GM12878 (cell line): ENCODE measurements around the gene FCGR3A. TPM values are rescaled to one million over a fixed set of nuclear protein-coding genes. Genes with fewer than 3 reads are reported as not detected.
"Not testable (repeated sequence)": the region's sequence is repeated elsewhere in the genome, so short reads cannot be mapped to it uniquely, and the experiment has no call there.

ENCODE experiments used
- ATAC-seq: fragments of 200-7000 bp; cut with Tn5 transposase; 3 replicates; pipeline ENCODE4 v1.9.1; 2020; ENCODE audit warnings: mild to moderate bottlenecking, moderate library complexity
- BruUV-seq: library from RNA; stranded (reverse); fragments of 400-500 nt; replicated peaks from 2 replicates; lab custom pipeline; 2021; lab: Mats Ljungman, UMichigan
- CTCF ChIA-PET: fragments of 300-600 bp; sonication (Branson Sonifier 250); formaldehyde crosslinking; extraction: SDS; loops from one replicate; lab custom pipeline; 2021; ENCODE audit warnings: inconsistent platforms; lab: Yijun Ruan, JAX
- POLR2A ChIA-PET: fragments of 350-600 bp; formaldehyde crosslinking; extraction: SDS; loops from one replicate; lab custom pipeline; 2021; ENCODE audit warnings: inconsistent platforms; lab: Charles Lee
- RAD21 ChIA-PET: fragments of 300-600 bp; sonication (Branson Sonifier 250); formaldehyde crosslinking; loops from one replicate; lab custom pipeline; 2023; ENCODE audit warnings: antibody characterized with exemption; ENCODE audit not compliant: unreplicated experiment; lab: Charles Lee
- SMC1A ChIA-PET: fragments of 300-600 bp; sonication (Branson Sonifier 250); formaldehyde crosslinking; loops from one replicate; lab custom pipeline; 2023; ENCODE audit not compliant: unreplicated experiment, uncharacterized antibody; lab: Charles Lee
- DNase-seq: peaks from one replicate; pipeline ENCODE4 v3.0.0-alpha.2; 2011; ENCODE audit warnings: low read depth, low spot score
- FAIRE-seq: peaks from 3 replicates; lab custom pipeline; 2011; peaks lifted over from hg19 to GRCh38; lab: Jason Lieb, UNC
- H2AFZ ChIP-seq: 2 replicates; pipeline ENCODE4 v1.6.0; 2011; ENCODE audit warnings: low read depth, low read length, control low read depth; ENCODE audit not compliant: control insufficient read depth
- H3K27ac ChIP-seq: 2 replicates; pipeline ENCODE4 v1.5.1; 2011; ENCODE audit warnings: control low read depth; ENCODE audit not compliant: control insufficient read depth, insufficient read depth
- H3K27me3 ChIP-seq, 2 experiments: replicated peaks in 1 of 2; 2 replicates each; pipeline versions ENCODE4 v1.6.0 to v1.6.1; 2011; ENCODE audit warnings: low read length in 1 of 2; ENCODE audit not compliant: control insufficient read depth in 2 of 2, insufficient read depth in 2 of 2
- H3K36me3 ChIP-seq, 2 experiments: 2 replicates each; pipeline ENCODE4 v1.5.1; 2011; ENCODE audit warnings: low read length in 1 of 2; ENCODE audit not compliant: control insufficient read depth in 2 of 2, insufficient read depth in 2 of 2
- H3K4me1 ChIP-seq: 2 replicates; pipeline ENCODE4 v1.6.1; 2011; ENCODE audit warnings: mild to moderate bottlenecking, low read length, moderate library complexity, mixed read lengths; ENCODE audit not compliant: control insufficient read depth, insufficient read depth
- H3K4me2 ChIP-seq: 2 replicates; pipeline ENCODE4 v1.6.0; 2011; ENCODE audit warnings: control low read depth; ENCODE audit not compliant: control insufficient read depth, insufficient read depth
- H3K4me3 ChIP-seq: fragments of 200-600 bp; sonication (generic); 2 replicates; pipeline ENCODE4 v1.5.1; 2016
- H3K79me2 ChIP-seq: 2 replicates; pipeline ENCODE4 v1.6.0; 2011; ENCODE audit warnings: low read length; ENCODE audit not compliant: control insufficient read depth, insufficient read depth
- H3K9ac ChIP-seq: 2 replicates; pipeline ENCODE4 v1.8.0; 2011; ENCODE audit warnings: low read length, control low read depth, mixed read lengths; ENCODE audit not compliant: control insufficient read depth, insufficient read depth
- H3K9me3 ChIP-seq: replicated peaks from 3 replicates; pipeline ENCODE4 v1.5.1; 2011; ENCODE audit warnings: mild to moderate bottlenecking, low read length; ENCODE audit not compliant: control insufficient read depth, insufficient read depth
- H4K20me1 ChIP-seq: 2 replicates; pipeline ENCODE4 v1.6.0; 2011; ENCODE audit not compliant: control insufficient read depth, insufficient read depth
- WGBS: methylation state at CpG from one replicate; pipeline ENCODE4 v1.1.6; 2016; ENCODE audit warnings: low lambda C conversion rate; ENCODE audit not compliant: insufficient replicate concordance, insufficient coverage; ENCODE audit errors: missing lambda C conversion rate; 5-methylcytosine and 5-hydroxymethylcytosine counted together
- in situ Hi-C: fragments of 300-500 bp; cut with MboI; formaldehyde crosslinking; loops from 9 replicates; pipeline ENCODE4 v1.14.3; 2018; ENCODE audit warnings: mixed read lengths
- intact Hi-C: fragments of 100-400 bp; cut with micrococcal nuclease; formaldehyde crosslinking; loops from one replicate; pipeline ENCODE4 v1.14.2; 2022; ENCODE audit not compliant: unreplicated experiment
- polyA plus RNA-seq, 11 experiments: library from polyadenylated mRNA; depleted of rRNA in 4 of 11; unstranded in 6 of 11; stranded (reverse) in 5 of 11; fragments of >200 nt; fragmentation: Nextera tagmentation in 4 of 11; fragmentation: Illumina TruSeq in 1 of 11; extraction: Ambion mirVana in 4 of 11; extraction: Trizol in 1 of 11; gene quantifications; 1 replicate in 1 of 11; 2 replicates in 10 of 11; pipeline versions ENCODE4 v1.2.1 to v1.2.3, GENCODE V29; 2011 to 2016; ENCODE audit warnings: inconsistent platforms in 2 of 11, missing spikeins in 2 of 11, low read depth in 1 of 11
- total RNA-seq, 4 experiments: library from RNA; depleted of rRNA in 3 of 4; stranded (reverse); fragments of >200 nt in 3 of 4; fragmentation: Illumina TruSeq in 1 of 4; extraction: Trizol in 1 of 4; gene quantifications; 2 replicates each; pipeline versions ENCODE4 v1.2.1 to v1.2.3, GENCODE V29; 2013 to 2021

The FCGR3A gene
- total and polyA plus RNA-seq, 10 of the 15 experiments (the other 5 are each of a cell fraction or from before 2014, with no cell fraction given) = 0.09 to 0.10 TPM; not detected in 8

DNA sequence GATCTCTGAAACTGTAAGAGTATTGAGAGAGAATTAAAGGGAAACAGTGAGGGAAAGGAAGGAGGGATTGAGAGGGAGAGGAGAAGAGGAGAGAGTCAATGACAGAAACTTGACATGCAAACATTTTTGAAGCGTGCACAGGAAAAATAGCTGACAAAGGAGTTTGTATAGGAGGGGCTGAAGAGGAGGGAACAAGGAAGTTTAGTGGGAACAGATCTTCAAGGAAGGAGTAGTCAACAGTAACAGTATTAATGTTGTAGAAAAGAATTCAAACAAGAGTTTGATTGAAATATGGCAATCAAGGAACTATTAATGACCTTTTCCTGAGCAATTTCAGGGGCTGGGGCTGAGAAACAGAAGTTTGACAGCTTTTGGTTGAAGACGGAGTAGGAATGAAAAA is 4.0 kb upstream of the FCGR3A start:
- POLR2A ChIA-PET, H3K79me2 ChIP-seq, in situ Hi-C loops, BruUV-seq, intact Hi-C loops, H3K9me3 ChIP-seq, H3K4me1 ChIP-seq, H3K36me3 ChIP-seq, ATAC-seq, RAD21 ChIA-PET, DNase-seq, H3K27me3 ChIP-seq, FAIRE-seq, CTCF ChIA-PET, H4K20me1 ChIP-seq, H3K27ac ChIP-seq, H2AFZ ChIP-seq, H3K4me3 ChIP-seq, H3K4me2 ChIP-seq, SMC1A ChIA-PET, H3K9ac ChIP-seq: not testable (repeated sequence)
- 100% methylated on average over 1 of the region's 2 CpGs for WGBS

GRCh38 chr1:161550942-161551341 is 1.3 kb upstream of the FCGR3A start:
- H3K9me3 ChIP-seq, H3K4me3 ChIP-seq, H3K4me1 ChIP-seq, FAIRE-seq, H3K4me2 ChIP-seq, ATAC-seq, H2AFZ ChIP-seq, in situ Hi-C loops, H3K9ac ChIP-seq, intact Hi-C loops, DNase-seq, SMC1A ChIA-PET, H3K27ac ChIP-seq, POLR2A ChIA-PET, H3K36me3 ChIP-seq, RAD21 ChIA-PET, H3K27me3 ChIP-seq, BruUV-seq, CTCF ChIA-PET, H4K20me1 ChIP-seq, H3K79me2 ChIP-seq: not testable (repeated sequence)
- 50% methylated on average over 5 of the region's 5 CpGs for WGBS

DNA sequence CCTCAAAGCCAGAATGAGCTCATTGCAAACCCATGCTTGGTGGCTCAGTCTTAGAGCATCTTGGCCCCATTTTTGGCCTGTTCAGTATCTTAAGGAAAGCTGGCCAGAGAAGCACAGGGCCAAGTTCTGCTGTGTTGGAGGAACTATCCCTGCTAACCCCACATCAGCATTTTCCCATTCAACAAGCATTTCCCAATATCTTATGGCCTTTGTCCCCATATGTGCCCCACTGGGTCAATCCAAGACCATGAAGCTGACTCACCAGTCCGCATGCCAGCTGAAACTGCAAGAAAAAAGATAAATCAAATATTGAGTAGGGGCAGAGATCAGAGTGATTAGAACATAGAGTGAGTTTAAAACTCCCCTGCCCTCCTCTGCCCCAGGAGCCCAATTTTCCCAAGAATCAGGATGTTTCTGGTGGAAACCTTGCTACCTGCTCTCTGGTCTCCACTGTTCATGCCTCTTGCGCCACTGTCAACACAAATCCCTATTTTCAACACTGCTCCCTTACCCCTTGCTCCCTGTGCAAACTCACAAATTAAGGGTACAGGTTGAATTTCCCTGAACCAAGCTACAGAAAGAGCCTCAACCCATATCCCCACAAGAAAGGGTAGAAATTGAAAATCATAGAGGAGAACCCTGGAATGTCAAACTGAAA is 740 bp downstream of the FCGR3A start:
- FAIRE-seq, ATAC-seq, DNase-seq, H3K79me2 ChIP-seq, H3K36me3 ChIP-seq, H3K4me1 ChIP-seq, H3K9ac ChIP-seq, H3K27me3 ChIP-seq, BruUV-seq, RAD21 ChIA-PET, H3K27ac ChIP-seq, H2AFZ ChIP-seq, CTCF ChIA-PET, H4K20me1 ChIP-seq, H3K9me3 ChIP-seq, H3K4me2 ChIP-seq, in situ Hi-C loops, POLR2A ChIA-PET, H3K4me3 ChIP-seq: not testable (repeated sequence)
- intact Hi-C loops = loop anchor here (10.0 kb wide), 1 partner anchor 196 kb away; the partner anchor contains the start of gene DUSP12
- WGBS = 33% methylated on average over 1 of the region's 2 CpGs
- SMC1A ChIA-PET = interaction anchor here (1.1 kb wide), 1 partner anchor 9 kb away, joined by 3 read pairs; no protein-coding TSS in a partner anchor

DNA sequence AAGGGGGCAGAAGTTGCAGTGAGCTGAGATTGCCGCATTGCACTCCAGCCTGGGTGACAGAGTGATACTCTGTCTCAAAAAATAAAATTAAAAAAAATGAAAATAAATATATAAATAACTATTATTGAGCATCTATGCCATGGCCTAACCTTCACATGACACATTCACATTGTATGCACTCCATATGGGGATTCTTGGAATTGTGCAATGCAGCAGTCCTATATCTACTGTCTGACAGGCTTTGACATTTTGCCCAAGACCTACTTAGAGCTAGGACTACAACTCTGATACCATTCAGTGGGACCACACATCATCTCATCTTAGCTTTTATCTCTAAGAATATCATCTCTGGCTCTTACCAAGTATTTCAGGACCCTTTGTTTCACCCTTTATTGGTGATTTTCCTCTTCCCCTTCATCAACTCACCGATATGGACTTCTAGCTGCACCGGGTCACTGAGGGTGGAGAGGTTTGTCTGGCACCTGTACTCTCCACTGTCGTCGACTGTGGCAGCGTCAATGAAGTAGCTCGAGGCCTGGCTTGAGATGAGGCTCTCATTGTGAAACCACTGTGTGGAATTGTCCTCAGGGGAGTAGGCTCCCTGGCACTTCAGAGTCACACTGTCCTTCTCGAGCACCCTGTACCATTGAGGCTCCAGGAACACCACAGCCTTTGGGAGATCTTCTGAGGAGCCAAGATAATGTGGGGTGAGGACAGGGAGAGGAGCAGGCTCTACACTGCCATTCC is 1.4 kb downstream of the FCGR3A start:
- SMC1A ChIA-PET, BruUV-seq, DNase-seq, FAIRE-seq, H2AFZ ChIP-seq, POLR2A ChIA-PET, H3K27me3 ChIP-seq, RAD21 ChIA-PET, H3K79me2 ChIP-seq, H3K9ac ChIP-seq, H4K20me1 ChIP-seq, ATAC-seq, H3K4me3 ChIP-seq, H3K4me1 ChIP-seq, H3K4me2 ChIP-seq, H3K27ac ChIP-seq, CTCF ChIA-PET, H3K9me3 ChIP-seq, H3K36me3 ChIP-seq, in situ Hi-C loops: not testable (repeated sequence)
- intact Hi-C loops = loop anchor here (10.0 kb wide), 1 partner anchor 197 kb away; the partner anchor contains the start of gene DUSP12
- WGBS = 84% methylated on average over 6 of the region's 8 CpGs
